Measurements from ENCODE around the gene DHX35.

DNA sequence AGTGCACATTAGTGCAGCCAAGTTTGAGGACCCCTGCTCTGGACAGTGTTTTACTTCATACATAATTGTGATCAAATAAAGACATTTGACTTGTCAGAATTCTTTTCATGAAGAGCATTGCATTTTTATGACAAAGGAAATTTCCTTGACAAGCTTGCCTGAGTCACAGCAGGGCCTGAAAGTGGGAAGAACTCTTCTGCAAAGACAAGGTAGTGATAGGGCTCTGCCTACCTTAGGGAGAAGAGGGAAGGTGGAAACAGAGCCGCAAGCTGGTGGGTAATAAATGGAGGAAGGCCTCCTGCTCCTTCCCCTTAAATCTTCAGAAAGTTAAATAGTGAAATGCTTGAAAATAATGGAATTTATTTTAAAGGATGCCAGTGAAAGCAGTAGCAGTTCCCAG lies 118.2 kb downstream of the DHX35 start:
- TF ChIP-seq, protein P1, sequence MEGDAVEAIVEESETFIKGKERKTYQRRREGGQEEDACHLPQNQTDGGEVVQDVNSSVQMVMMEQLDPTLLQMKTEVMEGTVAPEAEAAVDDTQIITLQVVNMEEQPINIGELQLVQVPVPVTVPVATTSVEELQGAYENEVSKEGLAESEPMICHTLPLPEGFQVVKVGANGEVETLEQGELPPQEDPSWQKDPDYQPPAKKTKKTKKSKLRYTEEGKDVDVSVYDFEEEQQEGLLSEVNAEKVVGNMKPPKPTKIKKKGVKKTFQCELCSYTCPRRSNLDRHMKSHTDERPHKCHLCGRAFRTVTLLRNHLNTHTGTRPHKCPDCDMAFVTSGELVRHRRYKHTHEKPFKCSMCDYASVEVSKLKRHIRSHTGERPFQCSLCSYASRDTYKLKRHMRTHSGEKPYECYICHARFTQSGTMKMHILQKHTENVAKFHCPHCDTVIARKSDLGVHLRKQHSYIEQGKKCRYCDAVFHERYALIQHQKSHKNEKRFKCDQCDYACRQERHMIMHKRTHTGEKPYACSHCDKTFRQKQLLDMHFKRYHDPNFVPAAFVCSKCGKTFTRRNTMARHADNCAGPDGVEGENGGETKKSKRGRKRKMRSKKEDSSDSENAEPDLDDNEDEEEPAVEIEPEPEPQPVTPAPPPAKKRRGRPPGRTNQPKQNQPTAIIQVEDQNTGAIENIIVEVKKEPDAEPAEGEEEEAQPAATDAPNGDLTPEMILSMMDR (IDR thresholded peaks at IDR 0.05; ENCODE audit: low read depth, low read length, poor library complexity, severe bottlenecking), result no peak
- no peak for TF ChIP-seq EZH2phosphoT487 (IDR thresholded peaks at IDR 0.05; ENCODE audit: borderline replicate concordance, low read length)

Measured in DOHH2 (cell line).